GM12801 (cell line): ENCODE measurements around the gene CLDN22.

Experiments
- CTCF ChIP-seq: IDR thresholded peaks from one replicate; pipeline ENCODE4 v1.5.1; 2011; ENCODE audit warnings: control low read depth; ENCODE audit not compliant: insufficient read length; ENCODE audit errors: extremely low read depth

CLDN22 gene

GRCh38 chr4:183350317-183351071, 30.4 kb upstream of the CLDN22 start:
- no peak for TF ChIP-seq CTCF

- TF ChIP-seq CTCF: no peak
Observed at GRCh38 chr4:183349673-183350072, 29.6 kb upstream of the CLDN22 start.

GRCh38 chr4:183348706-183349659, 28.9 kb upstream of the CLDN22 start:
- no peak for TF ChIP-seq CTCF

GRCh38 chr4:183348136-183348535, 28.1 kb upstream of the CLDN22 start:
- TF ChIP-seq CTCF: no peak

- no peak for TF ChIP-seq CTCF
Observed at GRCh38 chr4:183347566-183347965, 27.5 kb upstream of the CLDN22 start.

GRCh38 chr4:183347146-183347545, 27.1 kb upstream of the CLDN22 start:
- TF ChIP-seq CTCF: no peak

- no peak for TF ChIP-seq CTCF
Observed at GRCh38 chr4:183345261-183345660, 25.2 kb upstream of the CLDN22 start.
